Lower leg skin (tissue), 3 donors: ENCODE measurements around the gene ADAMTSL2.

Experiments
- CTCF ChIP-seq, 3 donors: fragments of 450-650 bp; IDR thresholded peaks; one replicate each; pipeline ENCODE4 v1.5.1; 2016; ENCODE audit warnings: antibody characterized with exemption in 3 of 3, mild to moderate bottlenecking in 3 of 3, moderate library complexity in 2 of 3
- POLR2A ChIP-seq, 2 donors: fragments of 450-650 bp; IDR thresholded peaks; one replicate each; pipeline ENCODE4 v1.6.1; 2016 to 2017; ENCODE audit warnings: antibody characterized with exemption in 2 of 2, mild to moderate bottlenecking in 1 of 2, moderate library complexity in 1 of 2

- TF ChIP-seq CTCF (IDR thresholded peaks at IDR 0.05) = no peak
- no peak for TF ChIP-seq POLR2A (IDR thresholded peaks at IDR 0.05)
Measured at GRCh38 chr9:133600739-133601138, 66.2 kb downstream of the ADAMTSL2 start.
